Stimulated activated CD4-positive, alpha-beta T cell treated with anti-CD3 and anti-CD28 coated beads, Interleukin-1b, Interleukin-23, amount 100 ng/mL, for 1 hour (primary cell): ENCODE data around the gene ZNF488.

ENCODE experiments used
- DNase-seq, 2 donors: peaks; one replicate each; pipeline ENCODE4 v3.0.0-alpha.2; 2020; ENCODE audit warnings: low read depth in 2 of 2

The ZNF488 gene

DNA sequence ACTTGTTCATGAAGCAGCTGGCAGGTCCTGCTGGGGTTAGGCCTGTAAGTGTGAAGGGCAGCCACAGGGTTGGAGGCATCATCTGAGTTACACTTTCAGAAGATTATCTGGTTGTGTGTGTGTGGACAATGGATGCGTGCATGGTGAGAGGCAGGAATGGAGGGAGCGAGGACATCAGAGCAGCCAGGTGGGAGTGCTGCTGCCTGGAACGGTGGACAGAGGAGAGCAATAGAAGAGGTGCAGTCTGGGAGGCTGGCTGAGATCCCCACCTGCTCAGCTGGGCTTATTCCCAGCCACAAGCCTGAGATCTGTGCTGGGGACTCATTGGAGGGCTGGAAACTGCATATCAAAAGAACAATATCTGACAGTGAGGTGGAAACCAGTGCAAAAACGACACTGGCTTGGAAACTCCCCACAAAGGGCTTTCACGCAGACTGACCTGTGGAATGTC, 17.9 kb downstream of the ZNF488 start:
- no peak for DNase-seq

DNA sequence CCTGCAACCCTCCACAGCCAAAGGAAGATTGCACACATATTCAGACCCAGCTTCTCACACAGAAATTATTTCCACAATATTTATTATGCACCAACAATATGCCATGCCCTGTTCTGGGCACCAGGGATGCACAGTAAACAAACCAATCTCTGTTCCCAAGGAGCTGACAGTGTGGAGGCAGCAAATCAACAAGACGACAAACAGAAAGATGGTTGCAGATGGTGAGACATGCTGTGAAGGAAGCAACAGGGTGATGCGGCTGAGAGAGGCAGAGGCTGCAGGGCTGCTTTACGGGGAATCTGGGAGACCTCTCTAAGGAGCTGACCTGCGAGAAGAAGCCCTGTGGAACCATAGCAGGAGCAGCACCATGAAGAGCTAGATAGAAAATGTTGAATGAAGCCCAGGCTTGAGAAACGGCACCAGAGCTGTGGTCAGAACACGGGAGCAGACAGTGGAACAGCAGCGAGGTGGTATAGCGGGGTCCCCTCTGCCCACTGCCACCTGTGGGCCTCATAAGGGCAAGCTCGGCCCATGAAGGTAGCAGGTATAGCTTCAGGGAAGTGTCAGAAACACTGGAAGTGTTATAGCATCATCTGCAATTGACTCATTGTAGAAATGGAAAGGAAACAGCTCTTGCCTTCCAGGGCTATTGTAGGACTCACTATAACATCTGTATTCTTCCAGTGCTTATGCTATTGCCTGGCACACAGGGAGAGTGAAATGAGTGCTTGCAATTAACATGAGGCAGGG, 18.5 kb downstream of the ZNF488 start:
- no peak for DNase-seq

DNA sequence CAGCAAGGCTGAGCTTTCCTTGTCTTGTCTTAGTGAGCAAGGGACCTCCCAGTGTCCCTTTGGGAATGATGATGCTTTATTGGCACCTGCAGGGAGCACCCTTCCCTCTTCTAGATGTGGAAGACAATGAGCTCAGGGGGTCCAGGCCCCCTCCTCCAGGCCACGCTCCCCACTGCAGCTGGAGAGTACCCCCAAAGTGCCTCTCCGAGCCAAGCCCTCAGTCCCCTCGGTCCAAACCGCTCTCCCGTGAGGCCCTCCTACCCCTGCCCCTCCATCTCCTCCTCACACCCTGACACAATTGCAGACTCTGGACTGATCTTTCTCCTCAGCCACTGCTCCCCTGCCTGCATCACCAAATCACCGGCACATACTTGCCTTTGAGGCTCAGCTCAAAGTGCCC, 19.2 kb downstream of the ZNF488 start:
- no peak for DNase-seq

DNA sequence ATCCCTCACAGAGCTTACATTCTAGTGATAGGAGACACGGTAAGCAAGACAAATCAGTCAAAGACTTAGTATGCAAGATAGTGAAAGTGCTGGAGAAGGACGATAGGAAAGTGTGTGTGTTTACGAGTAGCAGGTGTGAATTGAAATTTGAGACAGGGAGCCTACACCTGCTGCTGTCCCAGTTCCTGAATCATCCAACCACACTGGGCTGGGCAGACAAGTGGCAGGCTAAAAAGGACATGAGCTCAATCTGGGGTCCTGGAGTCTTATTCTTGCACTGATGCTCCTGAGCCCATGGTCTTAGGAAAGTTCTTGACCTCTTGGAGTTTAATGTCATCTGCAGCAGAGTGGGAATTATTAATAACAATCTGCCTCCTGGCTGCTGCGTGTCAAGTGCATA, 19.7 kb downstream of the ZNF488 start:
- no peak for DNase-seq

DNA sequence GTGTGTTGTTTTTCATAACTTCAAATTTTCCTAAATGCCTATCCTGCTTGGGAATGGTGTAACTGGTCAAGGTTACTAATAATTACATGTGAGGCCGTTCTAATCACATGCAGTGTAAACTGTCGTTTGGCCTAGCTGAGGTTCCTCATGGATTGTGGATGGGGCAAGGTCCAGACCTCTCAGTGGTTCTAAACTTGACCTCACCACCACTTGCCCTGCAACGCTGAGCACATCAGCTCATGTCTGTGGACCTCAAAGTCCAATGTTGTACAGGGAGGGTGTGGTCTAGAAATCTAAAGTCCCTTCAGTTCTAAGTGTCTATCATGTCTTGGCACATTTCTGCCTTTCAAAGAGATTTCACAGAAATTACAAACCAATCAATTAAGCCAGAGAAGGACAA, 20.3 kb downstream of the ZNF488 start:
- no peak for DNase-seq

DNA sequence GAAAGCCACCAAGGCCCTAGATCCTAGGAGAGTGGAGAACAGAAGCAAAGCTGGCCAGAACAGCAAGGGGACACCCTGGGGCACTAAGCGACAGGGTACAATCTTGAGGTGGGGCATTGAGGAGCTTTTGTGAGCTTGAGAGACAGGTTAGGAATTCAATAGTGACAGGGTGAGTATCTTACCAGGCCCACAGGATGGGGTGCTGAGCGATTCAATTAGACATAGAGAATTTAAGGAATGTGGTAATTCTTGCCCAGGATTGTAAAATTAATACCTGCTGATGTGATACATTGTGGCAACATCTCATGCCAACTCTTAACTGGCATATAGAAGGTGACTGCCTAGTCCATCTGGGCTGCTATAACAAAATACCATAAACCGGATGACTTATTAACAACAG, 21.9 kb downstream of the ZNF488 start:
- no peak for DNase-seq

DNA sequence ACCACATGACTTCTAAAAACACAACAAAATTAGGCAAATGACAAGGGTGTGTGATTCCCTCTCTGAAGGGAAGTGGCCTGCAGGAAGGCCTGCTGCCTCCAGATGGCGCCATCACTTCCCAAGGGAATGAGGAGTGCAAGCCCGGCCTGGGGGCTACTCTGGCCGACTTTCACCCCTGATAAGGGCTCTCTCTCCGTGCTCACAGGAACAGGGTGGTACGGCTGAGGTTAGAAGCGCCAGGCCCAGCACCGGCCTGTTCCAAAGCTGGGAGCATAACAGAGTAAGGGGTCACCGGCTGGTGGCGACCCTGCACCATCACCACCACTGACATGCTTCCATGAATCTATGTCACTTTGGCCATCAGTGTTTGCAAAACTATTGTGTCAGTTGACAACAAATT, 22.8 kb downstream of the ZNF488 start:
- DNase-seq = no peak

DNA sequence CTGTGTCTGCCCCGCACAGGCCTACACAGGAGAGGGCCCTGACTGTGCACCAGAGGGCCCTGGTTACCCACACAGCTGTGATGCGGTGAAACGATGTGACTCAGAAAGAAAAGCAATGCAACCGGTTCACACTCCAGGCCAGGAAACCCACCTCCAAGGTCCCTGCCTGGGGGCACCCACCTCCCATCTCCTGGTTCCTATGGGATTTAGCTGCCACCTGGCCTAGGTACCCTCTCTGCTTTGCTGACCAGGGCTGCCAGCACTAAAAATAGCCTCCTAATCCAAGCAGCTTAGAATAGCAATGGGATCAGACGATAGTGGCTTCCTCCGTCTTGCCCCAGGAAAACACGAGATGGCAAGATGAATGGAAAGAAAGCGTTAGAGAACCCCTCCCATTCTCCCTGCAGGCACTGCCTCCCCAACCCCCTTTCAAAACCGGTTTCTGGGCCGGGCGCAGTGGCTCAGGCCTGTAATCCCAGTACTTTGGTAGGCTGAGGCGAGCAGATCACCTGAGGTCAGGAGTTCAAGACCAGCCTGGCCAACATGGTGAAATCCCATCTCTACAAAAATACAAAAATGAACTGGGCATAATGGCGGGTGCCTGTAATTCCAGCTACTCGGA, 23.6 kb downstream of the ZNF488 start:
- no peak for DNase-seq

DNA sequence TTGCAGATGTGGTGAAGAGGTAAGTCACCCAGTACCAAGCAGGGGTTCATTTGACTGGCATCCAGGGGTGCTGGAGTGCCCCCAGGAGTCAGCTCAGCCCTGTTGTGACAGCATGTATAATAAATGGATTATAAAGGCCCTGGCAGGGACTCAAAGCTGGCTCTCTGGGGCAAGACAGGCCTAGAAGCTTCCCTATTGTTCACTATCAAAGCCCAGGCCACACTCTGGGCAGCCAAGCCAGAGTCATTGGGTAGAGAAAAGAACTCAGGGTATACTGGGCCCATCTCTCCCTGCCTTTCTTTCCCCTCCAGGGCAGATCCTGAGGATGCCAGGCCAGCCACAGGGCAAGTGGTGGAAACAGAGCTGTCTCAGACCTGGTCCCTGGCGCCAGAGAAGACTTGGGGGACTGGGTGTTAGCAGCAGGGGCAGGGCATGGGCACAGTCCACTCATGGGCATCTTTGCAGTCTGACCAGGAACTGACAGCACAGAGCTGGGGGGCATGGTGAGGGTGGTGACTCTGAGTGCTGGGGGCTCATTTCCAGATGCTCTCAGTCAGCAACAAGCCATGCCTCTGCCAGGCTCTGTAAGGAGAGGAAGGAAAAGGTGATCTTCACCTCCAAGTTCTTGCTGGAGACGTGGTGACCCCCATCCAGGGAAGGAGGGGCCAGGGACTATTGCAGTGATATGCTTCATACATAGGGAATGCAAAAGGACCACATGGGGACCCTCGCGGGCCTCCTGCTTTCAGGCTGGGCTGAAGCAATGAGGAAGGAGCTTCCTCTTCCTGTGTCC, 24.3 kb downstream of the ZNF488 start:
- no peak for DNase-seq

DNA sequence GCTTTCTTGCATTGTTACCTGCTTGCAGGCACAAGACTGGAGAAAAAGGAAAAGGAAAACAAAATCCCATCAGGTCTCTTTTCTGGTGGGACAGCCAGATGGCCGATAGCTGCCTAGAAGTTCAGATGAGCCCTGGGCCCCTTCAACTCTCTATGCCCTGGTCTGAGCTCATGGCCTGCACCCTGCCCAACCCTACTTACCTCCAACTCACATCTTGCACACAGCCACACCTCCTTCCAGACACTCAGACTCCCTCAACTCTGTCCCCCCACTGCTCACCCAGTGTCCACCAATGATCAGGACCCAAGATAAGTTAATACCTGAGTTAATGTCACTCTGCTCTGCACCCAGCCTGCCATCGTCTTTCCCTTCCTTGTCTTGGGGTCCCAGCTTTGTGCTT, 25.0 kb downstream of the ZNF488 start:
- no peak for DNase-seq

DNA sequence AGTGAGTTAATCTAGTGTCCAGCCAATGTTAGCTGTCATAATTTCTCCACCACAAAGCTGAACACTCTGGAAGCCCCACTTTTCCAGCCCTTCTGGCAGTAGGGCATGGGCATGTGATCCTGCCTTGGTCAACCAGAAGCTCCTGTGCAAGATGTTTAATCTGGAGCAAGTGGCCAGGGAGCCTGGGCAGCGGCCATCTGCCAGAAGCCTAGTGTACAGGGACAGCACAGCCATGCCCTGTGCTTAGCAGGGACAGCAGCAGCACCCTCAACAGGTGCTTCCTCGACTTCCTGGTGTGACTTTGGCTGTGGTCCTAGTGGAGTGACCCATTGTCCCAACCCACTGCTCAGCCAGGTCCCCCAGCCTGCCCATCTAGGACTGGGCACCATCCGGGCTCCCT, 25.6 kb downstream of the ZNF488 start:
- no peak for DNase-seq

DNA sequence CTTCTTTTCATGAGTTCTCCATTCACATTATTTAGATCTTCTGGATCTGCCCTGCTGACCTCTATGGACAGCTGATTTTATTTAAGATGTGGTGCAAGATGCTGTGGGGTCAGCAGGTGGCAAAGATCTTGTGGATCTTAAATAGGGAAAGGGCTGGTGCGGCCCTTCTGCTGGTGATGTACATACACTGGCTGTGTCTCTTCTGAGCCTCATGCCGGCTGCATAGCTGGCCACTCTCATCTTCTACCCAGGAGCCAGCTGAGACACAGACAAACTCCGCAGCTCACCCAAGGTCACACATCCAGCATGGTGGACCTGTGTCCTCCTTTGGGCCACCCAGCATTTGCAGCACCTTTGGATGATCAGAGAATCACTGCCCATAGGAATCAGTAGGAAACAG, 26.2 kb downstream of the ZNF488 start:
- DNase-seq = no peak

DNA sequence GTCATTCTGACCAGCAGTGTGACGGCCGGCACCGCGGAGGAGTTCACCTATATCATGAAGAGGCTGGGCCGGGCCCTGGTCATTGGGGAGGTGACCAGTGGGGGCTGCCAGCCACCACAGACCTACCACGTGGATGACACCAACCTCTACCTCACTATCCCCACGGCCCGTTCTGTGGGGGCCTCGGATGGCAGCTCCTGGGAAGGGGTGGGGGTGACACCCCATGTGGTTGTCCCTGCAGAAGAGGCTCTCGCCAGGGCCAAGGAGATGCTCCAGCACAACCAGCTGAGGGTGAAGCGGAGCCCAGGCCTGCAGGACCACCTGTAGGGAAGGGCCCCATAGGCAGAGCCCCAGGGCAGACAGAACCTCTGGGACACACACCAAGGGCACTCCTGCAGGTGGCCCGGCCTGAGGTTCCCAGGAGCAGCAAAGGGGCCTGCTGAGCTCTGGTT, 26.9 kb downstream of the ZNF488 start:
- no peak for DNase-seq

DNA sequence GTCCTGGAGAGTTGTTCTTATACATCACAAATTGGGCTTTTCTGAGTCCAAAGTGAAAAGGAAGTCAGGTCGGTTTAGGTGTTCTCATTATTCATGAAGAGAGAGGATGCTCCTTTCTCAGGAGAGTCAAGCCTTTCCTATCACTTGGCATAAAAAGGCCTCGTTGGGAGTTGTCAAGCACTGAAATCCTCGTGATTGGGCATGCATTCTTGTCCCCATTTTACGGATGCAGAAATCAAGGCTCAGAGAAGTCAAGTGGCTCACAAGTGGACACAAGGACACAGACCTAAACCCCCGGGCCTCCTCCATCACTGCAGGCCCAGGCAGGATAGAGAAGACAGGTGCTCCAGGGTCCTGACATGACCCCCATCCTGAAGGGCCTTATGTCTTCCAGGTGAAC, 27.4 kb downstream of the ZNF488 start:
- DNase-seq = no peak

DNA sequence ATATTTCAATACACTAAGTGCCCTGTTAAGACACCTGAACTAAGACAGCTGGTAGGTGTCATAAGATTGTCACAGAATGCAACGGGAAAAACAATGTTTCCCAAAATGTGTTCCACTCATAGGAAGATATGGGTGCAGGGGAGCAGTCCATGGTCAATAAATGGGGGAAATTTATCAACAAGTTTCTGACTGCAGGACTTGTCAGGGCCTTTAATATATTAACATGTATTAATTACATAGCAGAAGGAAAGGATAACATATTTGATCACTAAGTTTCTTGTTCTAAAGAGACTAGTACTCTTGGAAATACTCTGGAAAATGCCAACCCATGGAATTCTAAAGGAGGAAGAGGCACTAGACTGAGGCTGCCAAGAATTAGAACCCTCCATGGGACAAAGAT, 29.2 kb downstream of the ZNF488 start:
- no peak for DNase-seq

DNA sequence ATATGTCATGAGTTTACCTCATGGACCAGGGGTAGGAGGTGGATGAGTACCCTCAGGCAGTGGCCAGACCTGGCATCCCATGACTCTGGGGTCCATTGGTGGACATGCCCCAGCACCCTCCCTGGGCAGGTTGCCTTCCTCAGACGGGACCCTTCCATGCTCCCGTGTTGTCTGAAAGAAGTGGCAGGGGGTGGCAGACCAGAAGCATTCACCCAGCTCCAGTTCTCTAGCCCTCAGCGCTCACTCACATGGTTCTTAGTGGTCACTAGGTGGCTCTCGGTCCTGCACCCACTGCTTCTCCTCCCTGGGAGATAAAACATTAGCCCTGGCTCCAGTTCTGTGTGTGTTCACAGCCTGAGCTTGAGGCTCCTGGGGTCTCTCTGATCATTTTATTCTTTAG, 29.9 kb downstream of the ZNF488 start:
- no peak for DNase-seq

DNA sequence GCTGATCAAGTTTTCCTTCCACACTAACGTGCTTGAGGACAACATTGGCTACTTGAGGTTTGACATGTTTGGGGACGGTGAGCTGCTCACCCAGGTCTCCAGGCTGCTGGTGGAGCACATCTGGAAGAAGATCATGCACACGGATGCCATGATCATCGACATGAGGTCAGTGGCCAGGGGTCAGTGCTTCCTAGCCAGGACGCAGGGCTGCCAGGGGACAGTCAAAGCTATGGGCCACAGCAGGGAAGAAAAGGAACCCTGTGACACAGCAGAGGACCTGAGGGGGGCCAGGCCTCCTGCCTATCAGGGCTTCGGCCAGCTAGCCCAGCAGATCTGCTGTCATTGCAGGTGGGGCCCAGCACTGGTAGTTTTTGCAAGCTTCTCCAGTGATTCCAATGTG, 30.7 kb downstream of the ZNF488 start:
- DNase-seq = no peak

DNA sequence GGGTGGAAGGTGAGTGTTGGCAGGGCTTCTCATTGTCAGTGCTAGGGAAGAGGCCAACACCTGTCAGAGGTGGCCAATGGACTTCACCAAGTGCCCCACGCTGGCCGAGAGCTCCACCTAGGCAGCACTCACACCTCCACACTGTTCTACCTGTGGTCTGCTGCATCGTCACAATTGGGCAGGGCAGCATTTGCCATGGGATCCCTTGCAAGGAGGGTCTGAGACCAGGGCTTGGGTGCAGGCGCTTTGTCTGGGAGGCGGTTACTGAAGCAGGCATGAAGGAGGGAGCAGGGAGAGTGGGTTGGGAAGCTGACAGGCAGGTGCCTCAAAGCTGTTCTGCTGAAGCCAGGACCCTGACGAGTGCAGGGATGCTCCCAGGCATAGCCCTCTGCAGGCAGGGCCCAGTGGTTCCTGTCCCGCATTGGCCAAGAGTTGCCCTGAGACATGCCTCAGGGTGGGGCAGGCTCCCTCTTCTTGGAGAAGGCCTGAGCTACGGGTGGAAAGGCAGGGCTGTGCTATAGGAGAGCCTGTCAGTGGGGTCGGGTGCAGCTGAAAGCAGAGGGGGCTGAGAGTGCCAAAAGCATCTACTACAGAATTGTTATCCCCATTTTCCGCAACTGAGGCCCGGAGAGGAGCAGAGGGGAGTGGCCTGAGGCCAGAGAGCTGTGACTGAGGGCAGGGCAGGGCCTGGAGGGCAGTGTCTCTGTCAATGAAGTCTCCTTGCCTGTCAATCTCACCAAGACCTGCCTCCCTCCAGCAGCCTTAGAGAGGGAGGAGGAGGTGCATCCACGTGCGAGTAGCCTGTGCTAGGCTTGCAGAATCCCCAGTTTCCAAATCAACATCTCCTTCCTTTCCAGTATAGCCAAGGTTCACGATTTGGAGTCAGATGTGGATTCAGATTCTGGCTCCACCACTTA, 31.9 kb downstream of the ZNF488 start:
- no peak for DNase-seq

DNA sequence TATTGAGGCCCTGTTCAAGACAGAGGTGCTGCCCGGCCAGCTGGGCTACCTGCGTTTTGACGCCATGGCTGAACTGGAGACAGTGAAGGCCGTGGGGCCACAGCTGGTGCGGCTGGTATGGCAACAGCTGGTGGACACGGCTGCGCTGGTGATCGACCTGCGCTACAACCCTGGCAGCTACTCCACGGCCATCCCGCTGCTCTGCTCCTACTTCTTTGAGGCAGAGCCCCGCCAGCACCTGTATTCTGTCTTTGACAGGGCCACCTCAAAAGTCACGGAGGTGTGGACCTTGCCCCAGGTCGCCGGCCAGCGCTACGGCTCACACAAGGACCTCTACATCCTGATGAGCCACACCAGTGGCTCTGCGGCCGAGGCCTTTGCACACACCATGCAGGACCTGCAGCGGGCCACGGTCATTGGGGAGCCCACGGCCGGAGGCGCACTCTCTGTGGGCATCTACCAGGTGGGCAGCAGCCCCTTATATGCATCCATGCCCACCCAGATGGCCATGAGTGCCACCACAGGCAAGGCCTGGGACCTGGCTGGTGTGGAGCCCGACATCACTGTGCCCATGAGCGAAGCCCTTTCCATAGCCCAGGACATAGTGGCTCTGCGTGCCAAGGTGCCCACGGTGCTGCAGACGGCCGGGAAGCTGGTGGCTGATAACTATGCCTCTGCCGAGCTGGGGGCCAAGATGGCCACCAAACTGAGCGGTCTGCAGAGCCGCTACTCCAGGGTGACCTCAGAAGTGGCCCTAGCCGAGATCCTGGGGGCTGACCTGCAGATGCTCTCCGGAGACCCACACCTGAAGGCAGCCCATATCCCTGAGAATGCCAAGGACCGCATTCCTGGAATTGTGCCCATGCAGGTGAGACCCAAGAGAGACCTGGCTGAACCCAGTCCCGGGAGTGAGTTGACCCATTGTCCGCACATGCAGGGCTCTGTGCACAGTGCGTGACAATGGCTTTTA, 33.1 kb downstream of the ZNF488 start:
- no peak for DNase-seq

DNA sequence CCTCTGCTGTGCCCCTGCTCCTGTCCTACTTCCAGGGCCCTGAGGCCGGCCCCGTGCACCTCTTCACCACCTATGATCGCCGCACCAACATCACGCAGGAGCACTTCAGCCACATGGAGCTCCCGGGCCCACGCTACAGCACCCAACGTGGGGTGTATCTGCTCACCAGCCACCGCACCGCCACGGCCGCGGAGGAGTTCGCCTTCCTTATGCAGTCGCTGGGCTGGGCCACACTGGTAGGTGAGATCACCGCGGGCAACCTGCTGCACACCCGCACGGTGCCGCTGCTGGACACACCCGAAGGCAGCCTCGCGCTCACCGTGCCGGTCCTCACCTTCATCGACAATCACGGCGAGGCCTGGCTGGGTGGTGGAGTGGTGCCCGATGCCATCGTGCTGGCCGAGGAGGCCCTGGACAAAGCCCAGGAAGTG, 34.1 kb downstream of the ZNF488 start:
- DNase-seq = no peak

DNA sequence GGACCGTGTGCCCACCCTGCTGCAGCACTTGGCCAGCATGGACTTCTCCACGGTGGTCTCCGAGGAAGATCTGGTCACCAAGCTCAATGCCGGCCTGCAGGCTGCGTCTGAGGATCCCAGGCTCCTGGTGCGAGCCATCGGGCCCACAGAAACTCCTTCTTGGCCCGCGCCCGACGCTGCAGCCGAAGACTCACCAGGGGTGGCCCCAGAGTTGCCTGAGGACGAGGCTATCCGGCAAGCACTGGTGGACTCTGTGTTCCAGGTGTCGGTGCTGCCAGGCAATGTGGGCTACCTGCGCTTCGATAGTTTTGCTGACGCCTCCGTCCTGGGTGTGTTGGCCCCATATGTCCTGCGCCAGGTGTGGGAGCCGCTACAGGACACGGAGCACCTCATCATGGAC, 34.6 kb downstream of the ZNF488 start:
- no peak for DNase-seq
